ENCODE measurements around the gene RNF138. TPM values are rescaled to one million over a fixed set of nuclear protein-coding genes. Genes with fewer than 3 reads are reported as not detected.

The RNF138 gene
- total RNA-seq, 2 experiments from 2014 or later: 84.2 to 94.3 TPM

DNA sequence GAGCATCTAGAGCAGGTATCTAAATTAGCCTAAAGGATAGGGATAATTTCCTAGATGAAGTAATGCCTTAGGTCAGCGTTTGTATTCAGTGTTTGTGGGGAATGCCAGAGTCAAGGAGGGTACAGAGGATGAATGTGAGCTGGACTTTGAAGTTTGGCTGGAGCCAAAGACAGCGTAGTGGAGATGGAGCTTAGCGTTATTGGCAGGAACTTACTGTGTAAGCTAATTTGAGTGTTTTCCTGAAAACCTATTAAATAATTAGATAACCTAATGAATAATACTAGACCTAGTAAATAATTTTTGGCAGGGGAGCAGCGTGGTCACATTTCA, 4.2 kb downstream of the RNF138 start:
- Mint-ChIP-seq H3K9me3 (ENCODE audit: insufficient read depth) (no peaks in the 10 kb centered on the region), H3K4me3 (peak overlapping the region; percentile 30), H3K4me1 (ENCODE audit: low read depth) (peaks cover 54% of the 10 kb centered on the region), H3K27ac (peak overlapping the region; percentile 51), H3K27me3 (ENCODE audit: low read depth) (no peaks in the 10 kb centered on the region), H3K36me3 (ENCODE audit: low read depth) (peaks cover 56% of the 10 kb centered on the region)
- CTCF ChIA-PET: interaction anchor here (1.9 kb wide), 1 partner anchor 11 kb away, joined by 4 read pairs; no protein-coding TSS in a partner anchor
- ATAC-seq (no peak), DNase-seq (no peak)
- POLR2A ChIA-PET: interaction anchor here (0.6 to 3.2 kb wide), 4 partner anchors 9 to 153 kb away, joined by 3 to 14 read pairs (median 6); partner anchors contain the start of genes RNF125 and TRAPPC8

- Mint-ChIP-seq H3K27ac (peak overlapping the region; percentile 75), H3K4me1 (ENCODE audit: low read depth) (peaks cover 51% of the 10 kb centered on the region), H3K27me3 (ENCODE audit: low read depth) (no peaks in the 10 kb centered on the region), H3K4me3 (peak overlapping the region; percentile 30), H3K36me3 (ENCODE audit: low read depth) (peaks cover 61% of the 10 kb centered on the region), H3K9me3 (ENCODE audit: insufficient read depth) (no peaks in the 10 kb centered on the region)
- ChIA-PET CTCF (interaction anchor here (1.9 kb wide), 1 partner anchor 12 kb away, joined by 4 read pairs; no protein-coding TSS in a partner anchor), POLR2A (interaction anchor here (2.0 to 3.2 kb wide), 2 partner anchors 8 to 78 kb away, joined by 8 to 14 read pairs; partner anchors contain the start of gene RNF125)
- ATAC-seq (no peak), DNase-seq (no peak)
Measured at GRCh38 chr18:32096946-32097345, 5.3 kb downstream of the RNF138 start.

DNA sequence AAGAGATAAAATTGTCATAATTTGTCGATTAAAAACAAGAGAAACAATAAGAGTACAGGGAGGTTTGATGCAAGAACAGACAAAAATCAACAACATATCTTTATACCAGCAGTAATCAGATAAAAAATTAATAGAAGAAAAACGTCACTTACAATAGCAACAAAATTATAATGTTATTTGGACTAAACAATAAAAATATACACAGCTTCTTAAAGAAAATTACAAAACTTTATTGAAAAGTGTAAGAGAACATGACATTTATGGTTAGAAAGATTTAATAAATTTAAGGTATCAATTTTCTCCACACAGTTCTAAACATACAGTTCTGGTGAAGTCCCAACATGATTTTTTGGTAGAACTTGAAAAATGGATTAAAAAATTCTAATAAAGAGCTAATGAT, 12.8 kb downstream of the RNF138 start:
- ChIA-PET CTCF (interaction anchor here (0.7 kb wide), 1 partner anchor 21 kb away, joined by 3 read pairs; no protein-coding TSS in a partner anchor), POLR2A (interaction anchor here (1.5 to 2.2 kb wide), 2 partner anchors 8 to 82 kb away, joined by 3 to 8 read pairs; no protein-coding TSS in a partner anchor)
- peaks cover 19% of the 10 kb centered on the region for H3K4me1 Mint-ChIP-seq (ENCODE audit: low read depth)
- no peaks in the 10 kb centered on the region for H3K27me3 Mint-ChIP-seq (ENCODE audit: low read depth)
- DNase-seq (no peak), ATAC-seq (no peak)
- no peaks in the 10 kb centered on the region for H3K9me3 Mint-ChIP-seq (ENCODE audit: insufficient read depth)
- H3K27ac Mint-ChIP-seq: no peak overlapping the region
- peaks cover 47% of the 10 kb centered on the region for H3K36me3 Mint-ChIP-seq (ENCODE audit: low read depth)
- H3K4me3 Mint-ChIP-seq: no peak overlapping the region

DNA sequence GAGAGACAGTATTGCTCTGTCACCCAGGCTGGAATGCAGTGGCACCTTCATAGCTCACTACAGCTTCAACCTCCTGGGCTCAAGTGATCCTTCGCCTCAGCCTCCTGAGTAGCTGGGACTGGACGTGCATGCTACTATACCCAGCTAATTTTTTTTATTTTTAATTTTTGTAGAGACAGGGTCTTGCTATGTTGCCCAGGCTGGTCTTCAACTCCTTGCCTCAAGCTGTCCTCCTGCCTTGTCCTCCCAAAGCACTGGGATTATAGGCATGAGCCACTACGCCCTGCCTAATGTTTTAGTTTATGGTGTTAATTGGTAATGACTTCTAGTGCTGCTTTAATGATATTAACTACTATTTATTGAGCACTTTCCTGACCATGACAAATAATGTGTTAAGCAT, 18.3 kb downstream of the RNF138 start:
- peaks cover 45% of the 10 kb centered on the region for H3K36me3 Mint-ChIP-seq (ENCODE audit: low read depth)
- no peak overlapping the region for H3K4me3 Mint-ChIP-seq
- H3K9me3 Mint-ChIP-seq (ENCODE audit: insufficient read depth): no peaks in the 10 kb centered on the region
- H3K4me1 Mint-ChIP-seq (ENCODE audit: low read depth): peaks cover 18% of the 10 kb centered on the region
- H3K27me3 Mint-ChIP-seq (ENCODE audit: low read depth): no peaks in the 10 kb centered on the region
- ATAC-seq (no peak), DNase-seq (no peak)
- ChIA-PET CTCF (interaction anchor here (1.4 kb wide), 1 partner anchor 38 kb away, joined by 4 read pairs; no protein-coding TSS in a partner anchor), POLR2A (no interaction called here)
- H3K27ac Mint-ChIP-seq: no peak overlapping the region

- Mint-ChIP-seq H3K36me3 (ENCODE audit: low read depth) (peaks cover 42% of the 10 kb centered on the region), H3K9me3 (ENCODE audit: insufficient read depth) (no peaks in the 10 kb centered on the region), H3K4me1 (ENCODE audit: low read depth) (peaks cover 15% of the 10 kb centered on the region), H3K27me3 (ENCODE audit: low read depth) (no peaks in the 10 kb centered on the region), H3K27ac (peak overlapping the region; percentile 49), H3K4me3 (no peak overlapping the region)
- ChIA-PET CTCF (interaction anchor here (0.6 kb wide), 1 partner anchor 430 kb away, joined by 3 read pairs; no protein-coding TSS in a partner anchor), POLR2A (no interaction called here)
- DNase-seq (no peak), ATAC-seq (no peak)
Measured at GRCh38 chr18:32111706-32112105, 20.0 kb downstream of the RNF138 start.

GRCh38 chr18:32112826-32113225, 21.2 kb downstream of the RNF138 start:
- DNase-seq: no peak
- ChIA-PET POLR2A (interaction anchor here (0.6 kb wide), 1 partner anchor 65 kb away, joined by 3 read pairs; no protein-coding TSS in a partner anchor), CTCF (interaction anchor here (1.0 to 1.1 kb wide), 2 partner anchors 18 to 93 kb away, joined by 3 read pairs; partner anchors contain the start of gene RNF125)
- no peak for ATAC-seq
- Mint-ChIP-seq H3K27me3 (ENCODE audit: low read depth) (no peaks in the 10 kb centered on the region), H3K27ac (no peak overlapping the region), H3K36me3 (ENCODE audit: low read depth) (peaks cover 51% of the 10 kb centered on the region), H3K9me3 (ENCODE audit: insufficient read depth) (no peaks in the 10 kb centered on the region), H3K4me1 (ENCODE audit: low read depth) (peaks cover 21% of the 10 kb centered on the region), H3K4me3 (no peak overlapping the region)

DNA sequence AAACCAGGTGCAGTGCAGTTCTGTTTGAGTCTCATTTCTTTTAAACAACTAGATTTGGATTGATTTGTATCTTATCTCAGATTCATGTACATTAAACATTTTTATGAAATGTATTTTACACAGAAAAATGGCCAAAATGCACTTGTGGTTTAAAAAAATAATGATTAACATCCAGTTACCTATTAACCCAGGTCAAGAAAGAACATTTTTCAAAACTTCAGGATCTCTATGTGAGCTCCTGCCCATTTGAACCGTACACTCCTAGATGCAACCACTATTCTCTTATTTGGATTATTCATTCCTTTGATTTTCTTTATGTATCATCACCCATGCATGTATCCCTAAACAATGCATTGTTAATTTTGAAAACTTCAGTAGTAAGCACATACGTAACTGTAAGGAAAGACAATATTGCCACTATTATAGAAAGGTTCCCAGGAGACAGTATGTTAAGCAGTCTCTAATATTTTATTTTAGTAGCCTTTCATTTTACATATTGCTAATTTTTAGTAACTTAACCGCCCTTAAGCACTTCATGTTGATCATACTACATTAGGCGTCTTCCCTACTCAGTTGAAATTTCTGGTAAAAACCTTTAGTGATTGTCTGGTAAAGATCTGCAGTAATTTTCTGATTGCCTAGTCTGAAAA, 22.7 kb downstream of the RNF138 start:
- DNase-seq: no peak
- no peak for ATAC-seq
- Mint-ChIP-seq H3K36me3 (ENCODE audit: low read depth) (peaks cover 48% of the 10 kb centered on the region), H3K4me1 (ENCODE audit: low read depth) (peaks cover 23% of the 10 kb centered on the region), H3K9me3 (ENCODE audit: insufficient read depth) (no peaks in the 10 kb centered on the region), H3K27me3 (ENCODE audit: low read depth) (no peaks in the 10 kb centered on the region), H3K27ac (peak overlapping the region; percentile 9), H3K4me3 (no peak overlapping the region)
- ChIA-PET CTCF (interaction anchor here (1.5 kb wide), 1 partner anchor 43 kb away, joined by 3 read pairs; no protein-coding TSS in a partner anchor), POLR2A (no interaction called here)

- Mint-ChIP-seq H3K27me3 (ENCODE audit: low read depth) (no peaks in the 10 kb centered on the region), H3K9me3 (ENCODE audit: insufficient read depth) (no peaks in the 10 kb centered on the region), H3K36me3 (ENCODE audit: low read depth) (peaks cover 38% of the 10 kb centered on the region), H3K4me1 (ENCODE audit: low read depth) (peaks cover 10% of the 10 kb centered on the region), H3K27ac (no peak overlapping the region), H3K4me3 (no peak overlapping the region)
- DNase-seq (no peak), ATAC-seq (no peak)
- ChIA-PET CTCF (no interaction called here), POLR2A (no interaction called here)
Measured at GRCh38 chr18:32122039-32122438, 30.4 kb downstream of the RNF138 start.

GRCh38 chr18:32126538-32126937, 34.9 kb downstream of the RNF138 start:
- ChIA-PET CTCF (interaction anchor here (0.7 kb wide), 1 partner anchor 573 kb away, joined by 3 read pairs; no protein-coding TSS in a partner anchor), POLR2A (no interaction called here)
- Mint-ChIP-seq H3K4me1 (ENCODE audit: low read depth) (no peaks in the 10 kb centered on the region), H3K27me3 (ENCODE audit: low read depth) (no peaks in the 10 kb centered on the region), H3K27ac (no peak overlapping the region), H3K9me3 (ENCODE audit: insufficient read depth) (no peaks in the 10 kb centered on the region), H3K4me3 (no peak overlapping the region), H3K36me3 (ENCODE audit: low read depth) (peaks cover 34% of the 10 kb centered on the region)
- no peak for DNase-seq
- no peak for ATAC-seq

- ATAC-seq (no peak), DNase-seq (no peak)
- POLR2A ChIA-PET: no interaction called here
- Mint-ChIP-seq H3K4me1 (ENCODE audit: low read depth) (peaks cover 6% of the 10 kb centered on the region), H3K9me3 (ENCODE audit: insufficient read depth) (no peaks in the 10 kb centered on the region), H3K36me3 (ENCODE audit: low read depth) (peaks cover 28% of the 10 kb centered on the region), H3K27ac (no peak overlapping the region), H3K4me3 (no peak overlapping the region), H3K27me3 (ENCODE audit: low read depth) (no peaks in the 10 kb centered on the region)
- CTCF ChIA-PET: interaction anchor here (1.4 kb wide), 1 partner anchor 413 kb away, joined by 3 read pairs; no protein-coding TSS in a partner anchor
Measured at GRCh38 chr18:32135625-32136024, 44.0 kb downstream of the RNF138 start.

DNA sequence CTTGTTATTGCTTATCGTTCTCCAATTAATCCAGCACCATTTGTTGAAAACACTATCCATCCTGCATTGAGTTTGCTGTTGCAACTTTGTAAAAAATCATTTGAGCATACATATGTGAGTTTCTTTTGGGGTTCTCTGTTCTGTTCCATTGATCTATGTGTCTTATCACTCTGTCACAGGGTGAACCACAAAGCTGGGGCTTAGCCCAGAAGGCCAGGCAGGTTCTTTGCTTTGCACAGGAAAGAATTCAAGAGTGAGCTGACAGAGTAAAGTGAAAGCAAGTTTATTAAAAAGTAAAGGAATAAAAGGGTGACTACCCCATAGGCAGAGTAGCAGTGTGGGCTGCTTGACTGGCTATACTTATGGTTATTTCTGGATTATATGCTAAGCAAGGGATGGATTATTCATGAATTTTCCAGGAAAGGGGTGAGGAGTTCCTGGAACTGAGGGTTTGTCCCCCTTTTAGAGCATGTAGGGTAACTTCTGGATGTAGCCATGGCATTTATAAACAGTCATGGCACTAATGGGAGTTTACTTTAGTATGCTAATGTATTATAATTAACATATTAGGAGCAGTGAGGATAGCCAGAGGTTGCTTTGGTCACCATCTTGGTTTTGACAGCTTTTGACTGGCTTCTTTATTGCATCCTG, 46.8 kb downstream of the RNF138 start:
- H3K27me3 Mint-ChIP-seq (ENCODE audit: low read depth): no peaks in the 10 kb centered on the region
- ChIA-PET POLR2A (interaction anchor here (0.8 to 0.9 kb wide), 2 partner anchors 10 to 47 kb away, joined by 3 read pairs; partner anchors contain the start of gene RNF138), CTCF (interaction anchor here (0.9 to 1.8 kb wide), 2 partner anchors 19 to 119 kb away, joined by 4 read pairs; partner anchors contain the start of gene RNF125)
- peak; percentile 39 for DNase-seq
- H3K9me3 Mint-ChIP-seq (ENCODE audit: insufficient read depth): no peaks in the 10 kb centered on the region
- H3K36me3 Mint-ChIP-seq (ENCODE audit: low read depth): peaks cover 12% of the 10 kb centered on the region
- ATAC-seq: peak; percentile 78
- peak overlapping the region; percentile 11 for H3K27ac Mint-ChIP-seq
- H3K4me3 Mint-ChIP-seq: no peak overlapping the region
- peaks cover 6% of the 10 kb centered on the region for H3K4me1 Mint-ChIP-seq (ENCODE audit: low read depth)

GRCh38 chr18:32139835-32140283, 48.2 kb downstream of the RNF138 start:
- POLR2A ChIA-PET: no interaction called here
- H3K9me3 Mint-ChIP-seq (ENCODE audit: insufficient read depth): no peaks in the 10 kb centered on the region
- no peak overlapping the region for H3K4me3 Mint-ChIP-seq
- CTCF ChIA-PET: interaction anchor here (0.9 to 1.8 kb wide), 2 partner anchors 18 to 121 kb away, joined by 3 to 4 read pairs; partner anchors contain the start of gene RNF125
- peaks cover 4% of the 10 kb centered on the region for H3K36me3 Mint-ChIP-seq (ENCODE audit: low read depth)
- H3K27ac Mint-ChIP-seq: no peak overlapping the region
- DNase-seq (no peak), ATAC-seq (no peak)
- peaks cover 6% of the 10 kb centered on the region for H3K4me1 Mint-ChIP-seq (ENCODE audit: low read depth)
- no peaks in the 10 kb centered on the region for H3K27me3 Mint-ChIP-seq (ENCODE audit: low read depth)
